NCI-H748 (cell line): Measurements from ENCODE around the gene CACNA1C.
A peak's percentile ranks its signal among the peaks of the same experiment; 100 is the strongest.

ENCODE experiments used
- DNase-seq: peaks from one replicate; lab custom pipeline; 2025; ENCODE audit not compliant: unreplicated experiment; lab: John Stamatoyannopoulos, UW

The CACNA1C gene

DNA sequence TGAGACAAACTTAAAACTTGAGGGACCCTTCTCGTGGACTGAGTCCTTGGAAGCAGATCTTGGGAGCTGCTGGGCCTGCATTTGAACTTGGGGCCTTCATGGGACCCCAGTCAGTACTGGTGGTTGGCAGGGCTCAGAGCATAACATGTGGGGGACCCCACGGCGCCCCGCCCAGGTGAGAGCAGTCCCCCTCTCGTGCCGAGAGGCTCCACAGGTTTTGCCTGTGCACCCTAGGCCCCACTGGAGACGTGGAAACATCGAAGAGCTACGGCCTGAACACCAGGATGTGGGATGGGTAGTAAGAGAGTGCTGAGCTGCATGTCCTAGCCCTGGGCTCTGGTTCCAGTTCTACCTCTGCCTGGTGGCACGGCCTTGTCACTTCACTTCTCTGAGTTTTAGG, 84.1 kb downstream of the CACNA1C start:
- DNase-seq = no peak

DNA sequence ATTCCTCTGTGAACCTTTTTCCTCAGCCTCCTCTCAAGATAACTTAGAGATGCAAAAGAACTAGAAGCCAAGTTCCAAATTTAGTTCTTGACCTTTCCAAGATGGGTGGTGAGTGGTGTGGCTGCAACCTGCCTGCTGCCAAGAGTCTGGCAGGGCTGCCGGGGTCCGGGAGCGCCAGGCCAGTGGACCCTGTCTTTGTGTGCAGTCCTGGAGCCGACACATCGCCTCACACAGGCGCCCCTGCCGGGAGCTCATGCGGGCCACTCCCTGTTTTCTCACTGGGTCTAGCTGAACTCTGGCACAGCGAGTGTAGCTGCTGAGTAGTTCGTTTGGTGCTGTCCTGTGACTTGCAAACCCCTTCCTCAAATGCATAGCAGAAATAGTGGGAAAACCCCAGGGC, 84.9 kb downstream of the CACNA1C start:
- no peak for DNase-seq

DNA sequence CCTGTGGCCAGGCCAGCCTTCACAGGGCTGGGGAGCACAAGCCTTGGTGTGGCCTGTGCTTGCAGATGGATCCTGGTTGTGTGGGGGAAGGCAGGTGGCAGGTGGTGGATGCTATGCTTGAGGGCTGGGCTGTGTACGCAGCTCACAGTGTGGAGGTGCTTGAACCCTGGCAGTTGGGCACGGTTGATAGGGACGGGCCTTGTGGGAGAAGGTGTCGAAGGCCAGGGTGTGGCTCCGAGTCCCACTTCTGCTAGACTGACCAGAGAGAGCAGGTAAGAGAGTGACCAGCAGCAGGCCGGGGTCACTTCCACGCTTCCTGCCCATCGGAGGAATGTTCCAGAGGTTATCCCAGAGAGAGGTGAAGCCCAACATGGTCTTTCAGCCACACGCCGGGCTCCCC, 85.5 kb downstream of the CACNA1C start:
- no peak for DNase-seq

DNA sequence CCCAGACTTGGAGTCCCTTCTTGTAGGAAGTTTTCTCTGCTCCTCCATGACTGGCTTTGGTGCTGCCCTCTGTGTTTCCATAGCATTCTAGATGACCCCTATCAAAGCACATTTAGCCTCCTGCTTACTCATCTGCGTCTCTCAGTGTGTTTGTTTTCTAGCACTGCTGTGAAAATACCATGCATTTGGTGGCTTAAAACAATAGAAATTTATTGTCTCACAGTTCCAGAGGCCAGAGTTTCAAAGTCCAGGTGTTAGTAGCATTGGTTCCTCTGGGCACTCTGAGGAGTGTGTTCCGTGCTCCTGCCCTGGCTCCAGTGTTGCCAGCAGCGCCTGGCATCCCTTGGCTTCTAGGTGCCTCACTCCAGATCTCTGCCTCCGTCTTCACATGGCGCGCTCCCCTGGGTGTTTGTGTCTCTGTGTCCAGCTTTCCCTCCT, 86.1 kb downstream of the CACNA1C start:
- DNase-seq = no peak

DNA sequence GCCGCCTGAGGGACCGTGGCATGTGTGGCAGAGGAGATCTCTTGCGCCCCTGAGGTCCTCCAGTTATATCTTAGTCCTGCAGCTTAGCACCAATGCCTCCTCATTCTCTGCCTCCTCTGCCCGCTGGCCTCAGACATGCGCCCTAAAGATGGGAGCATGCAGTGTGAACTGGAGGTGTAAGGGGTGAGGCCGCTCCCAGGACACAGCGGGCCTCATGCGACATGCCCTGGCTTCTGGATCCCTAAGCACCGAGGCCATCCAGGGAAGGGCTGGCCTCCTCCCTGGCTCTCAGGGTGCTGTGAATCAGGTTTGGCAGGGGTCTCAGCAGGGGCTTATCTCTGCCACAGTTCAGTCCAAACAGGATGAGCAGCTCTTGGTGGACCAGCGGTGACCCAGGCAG, 86.9 kb downstream of the CACNA1C start:
- no peak for DNase-seq

DNA sequence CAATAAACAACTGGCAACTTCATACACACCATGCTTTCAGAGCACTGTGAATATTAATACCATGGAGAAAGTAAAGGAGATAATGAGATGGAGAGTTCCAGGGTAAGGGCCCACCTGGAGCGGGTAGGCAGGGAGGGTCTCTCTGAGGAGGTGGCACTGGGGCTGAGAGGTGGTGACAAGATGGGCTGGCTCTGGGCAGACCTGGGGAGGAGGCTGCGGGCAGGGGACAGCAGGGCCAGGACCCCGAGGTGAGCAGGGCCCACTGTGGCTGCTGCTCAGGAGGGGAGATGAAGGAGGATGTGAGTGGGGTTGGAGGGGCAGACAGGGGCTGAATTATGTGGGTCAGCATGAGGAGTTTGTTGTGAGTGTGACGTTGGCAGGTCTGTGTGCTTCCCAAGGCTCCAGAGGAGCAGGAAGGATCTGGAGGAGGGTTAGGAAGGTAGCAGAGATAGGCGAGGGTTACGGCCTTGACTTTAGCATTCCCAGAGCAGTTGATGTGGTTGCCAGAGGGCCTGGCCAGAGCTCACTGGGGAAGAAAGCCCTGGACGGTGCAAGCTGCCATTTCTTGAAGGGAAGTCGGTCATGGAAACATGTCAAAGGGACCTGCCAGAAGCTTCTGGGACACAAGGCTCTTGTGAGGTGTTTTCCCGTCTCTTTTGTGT, 88.2 kb downstream of the CACNA1C start:
- no peak for DNase-seq

DNA sequence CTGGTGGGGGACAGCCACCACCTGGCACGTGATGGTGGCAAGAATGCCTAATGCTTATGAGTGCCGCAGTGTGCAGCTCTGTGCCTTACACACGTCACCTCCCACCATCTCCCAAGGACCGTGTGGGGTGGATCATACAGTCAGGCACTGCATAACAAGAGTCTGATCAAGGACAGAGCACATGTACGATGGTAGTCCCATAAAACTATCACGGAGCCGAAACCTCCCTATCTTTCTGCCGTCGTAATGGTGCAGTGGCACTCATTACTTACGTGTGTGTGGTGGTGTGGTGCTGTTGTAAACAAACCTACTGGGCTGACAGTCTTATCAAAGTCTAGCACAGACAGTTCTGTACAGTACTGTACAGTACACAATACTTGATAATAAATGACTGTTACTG, 89.3 kb downstream of the CACNA1C start:
- DNase-seq = no peak

DNA sequence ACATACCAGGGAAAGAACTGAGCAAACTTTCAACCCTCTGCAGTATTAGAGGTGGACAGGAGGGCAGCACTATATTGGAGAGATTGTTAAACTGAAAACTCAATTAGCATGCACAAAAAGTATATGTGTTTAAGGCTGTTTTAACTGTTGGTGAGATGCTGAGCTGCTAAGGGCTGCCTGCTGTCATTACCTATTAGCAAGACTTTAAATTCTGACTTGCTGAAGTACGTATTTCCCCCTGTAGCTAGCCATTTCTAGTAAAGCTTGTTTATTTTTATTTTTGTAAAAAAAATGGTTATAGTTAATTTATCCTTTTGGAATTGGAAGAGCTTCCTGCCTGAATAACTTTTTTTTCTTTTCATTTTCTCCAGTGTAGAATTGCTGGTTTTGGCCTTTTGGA, 92.2 kb downstream of the CACNA1C start:
- no peak for DNase-seq

DNA sequence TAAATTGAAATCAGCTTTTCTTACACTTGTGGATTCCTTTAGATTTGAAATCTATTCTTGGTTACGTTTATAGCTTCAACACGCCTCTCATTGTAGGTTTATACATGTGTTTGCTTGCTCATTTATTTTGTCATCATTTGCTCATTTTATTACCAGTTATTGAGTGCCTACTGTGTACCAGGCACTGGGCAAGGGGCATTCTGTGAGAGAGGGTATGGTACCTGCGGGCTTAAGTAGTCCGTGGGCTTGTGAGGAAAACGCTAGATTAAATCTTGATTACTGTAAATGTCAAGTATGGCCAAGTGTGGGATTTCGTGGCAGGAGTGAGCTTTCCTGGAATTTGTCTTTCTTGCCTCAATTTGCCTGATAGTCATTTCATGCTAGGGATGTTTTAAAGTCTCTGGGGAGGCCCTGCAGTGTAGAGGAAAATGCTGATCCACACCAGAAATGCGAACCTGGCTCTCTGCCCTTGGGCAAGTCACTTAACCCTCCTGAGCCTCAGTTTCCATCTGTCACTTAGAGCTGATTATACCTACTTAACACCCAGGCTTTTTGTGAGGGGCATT, 92.7 kb downstream of the CACNA1C start:
- DNase-seq = peak; percentile 57

DNA sequence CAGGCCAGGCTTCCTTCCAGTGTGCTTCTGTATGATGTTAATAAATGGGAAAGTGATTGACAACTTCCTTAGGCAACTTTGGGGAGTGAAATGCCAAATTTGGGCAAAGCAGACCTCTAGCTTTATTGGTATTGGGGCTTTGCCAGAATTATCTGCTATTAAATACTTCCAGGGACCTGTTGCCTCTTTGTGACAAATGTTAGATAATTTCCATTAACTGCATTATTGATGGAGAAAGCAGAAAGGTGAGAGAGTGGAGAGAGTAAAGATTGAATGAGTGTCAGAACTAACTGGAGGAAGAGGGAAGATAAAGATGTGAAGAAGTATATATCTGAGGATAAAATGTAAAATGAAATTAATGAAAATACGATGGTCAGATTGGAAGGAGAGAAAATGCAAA, 94.5 kb downstream of the CACNA1C start:
- DNase-seq = no peak

DNA sequence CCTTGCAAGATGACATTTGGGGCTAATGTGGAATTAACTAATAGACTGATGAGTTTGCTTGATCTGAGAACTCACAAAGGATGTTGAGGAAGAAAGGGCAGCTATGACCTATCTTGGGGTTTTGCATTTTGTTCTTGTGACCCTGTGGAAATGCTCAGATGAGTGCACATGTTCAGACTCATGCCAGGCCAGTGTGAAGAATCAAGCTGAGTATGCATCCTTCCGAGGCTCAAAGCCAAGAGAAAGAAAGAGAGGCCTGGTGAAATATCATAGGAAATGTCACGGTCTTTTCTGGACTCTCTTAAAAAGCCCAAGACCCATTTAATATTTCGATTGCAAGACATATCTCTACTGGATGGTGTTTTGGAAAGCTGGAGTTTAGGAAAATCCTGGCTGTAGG, 96.3 kb downstream of the CACNA1C start:
- no peak for DNase-seq

DNA sequence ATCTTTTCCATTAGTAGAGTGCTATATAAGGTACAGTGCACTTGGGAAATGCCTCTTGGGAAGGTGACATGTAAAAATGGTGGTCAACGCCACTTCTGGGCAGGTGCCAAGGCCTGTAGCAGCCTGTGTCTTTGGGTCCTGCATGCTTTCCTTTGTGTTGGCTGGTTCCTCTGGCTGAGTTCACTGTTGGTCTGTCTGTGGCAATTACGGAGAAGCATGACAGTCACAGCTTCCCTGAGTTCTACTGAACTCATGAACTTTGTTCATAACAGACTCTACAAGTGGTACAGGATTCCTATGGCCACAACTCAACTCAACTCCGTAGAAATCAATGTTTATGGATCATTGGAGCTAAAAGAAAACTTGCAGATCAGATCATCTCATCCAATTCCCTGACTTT, 98.0 kb downstream of the CACNA1C start:
- no peak for DNase-seq

DNA sequence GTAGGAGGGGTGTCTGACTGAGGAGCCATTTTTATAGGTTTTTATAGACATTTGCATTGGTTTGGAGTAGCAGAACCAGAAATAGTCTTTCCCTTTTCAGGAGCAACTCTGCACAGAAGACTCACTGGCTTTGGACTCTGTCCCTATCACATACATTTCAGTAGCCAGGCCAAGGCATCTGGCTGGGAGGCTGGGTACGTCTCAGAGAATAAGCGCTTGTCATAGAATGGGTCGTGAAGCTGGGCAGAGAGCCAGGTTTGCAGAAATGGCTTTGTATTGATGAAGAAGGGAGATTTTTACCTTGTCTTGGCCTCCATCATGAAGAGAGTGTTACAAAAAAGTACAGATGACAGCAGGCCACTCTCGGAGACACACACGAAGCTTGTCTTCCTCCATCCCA, 98.6 kb downstream of the CACNA1C start:
- DNase-seq = peak; percentile 2

DNA sequence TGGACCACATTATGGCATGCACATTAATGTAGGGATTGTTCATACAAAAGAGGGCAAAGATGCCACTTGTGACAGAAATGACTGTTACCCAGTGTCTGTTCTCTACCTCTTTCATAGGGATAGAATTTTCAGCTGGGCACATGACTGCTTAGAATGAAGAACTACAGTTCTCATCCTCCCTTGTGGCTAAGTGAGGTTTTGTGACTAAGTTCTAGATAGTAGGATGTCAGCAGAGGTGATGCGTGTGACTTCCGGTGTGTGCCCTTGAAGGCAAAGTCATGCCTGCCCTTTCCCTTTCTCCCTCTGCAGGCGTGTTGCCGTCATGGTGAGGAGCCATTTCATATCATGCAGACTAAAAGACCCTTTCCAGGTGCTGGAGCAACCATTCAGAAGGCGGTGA, 99.3 kb downstream of the CACNA1C start:
- DNase-seq = no peak

DNA sequence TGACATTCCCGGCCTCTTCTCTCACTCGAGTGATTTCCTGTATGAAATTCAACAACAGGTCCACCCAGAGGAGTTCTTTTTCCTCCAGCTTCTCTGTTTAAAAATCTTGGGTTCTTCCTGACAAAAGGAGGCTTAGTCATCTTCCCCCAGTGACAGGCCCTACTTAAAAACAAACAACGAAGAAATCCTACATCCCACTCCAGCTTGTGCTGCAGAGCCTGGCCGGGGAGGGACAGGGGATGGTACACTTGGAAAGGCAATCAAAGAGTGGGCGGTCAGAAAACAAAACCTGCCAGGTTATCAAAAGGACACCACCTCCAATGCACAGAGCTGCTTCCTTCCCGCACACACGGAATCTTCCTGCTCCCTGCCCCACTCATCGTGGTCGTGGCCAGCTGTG, 101.3 kb downstream of the CACNA1C start:
- no peak for DNase-seq

DNA sequence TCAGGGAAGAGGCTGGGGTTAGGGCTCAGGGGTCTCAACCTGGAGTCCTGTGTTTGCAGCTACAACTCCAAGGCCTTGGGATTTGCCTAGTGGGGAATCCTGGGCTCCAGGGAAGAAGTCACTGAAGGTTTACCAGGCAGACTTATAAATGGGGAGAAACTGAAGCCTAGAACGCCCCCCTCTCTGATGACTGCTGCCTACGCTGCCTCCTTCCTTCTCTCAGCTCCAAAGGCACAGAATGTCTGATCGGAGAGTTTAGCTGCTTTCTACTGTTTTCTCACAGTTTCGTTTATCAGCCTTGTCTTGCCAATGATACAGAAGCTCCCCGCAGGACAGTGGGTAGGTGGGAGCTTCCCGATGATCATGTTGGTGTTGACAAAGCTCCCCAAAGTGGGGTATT, 101.7 kb downstream of the CACNA1C start:
- DNase-seq = no peak

DNA sequence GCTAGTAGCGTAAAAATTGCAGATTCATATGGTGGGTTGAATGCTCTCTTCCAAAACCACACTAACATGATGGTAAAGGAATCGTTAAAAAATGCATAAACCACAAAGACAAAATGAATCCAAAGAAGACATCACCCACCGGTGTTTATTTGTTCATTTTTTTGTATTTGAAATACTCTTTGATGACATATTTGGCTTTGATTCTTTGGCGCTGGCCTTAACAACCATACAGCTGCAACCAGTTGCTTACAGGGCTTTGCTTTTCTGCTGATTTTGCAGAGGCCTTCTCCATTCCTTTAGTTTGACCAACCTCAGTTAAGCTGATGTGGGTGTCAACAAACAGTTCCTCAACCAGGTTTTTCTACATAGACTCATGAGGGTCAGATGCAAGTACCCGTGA, 103.5 kb downstream of the CACNA1C start:
- DNase-seq = no peak

DNA sequence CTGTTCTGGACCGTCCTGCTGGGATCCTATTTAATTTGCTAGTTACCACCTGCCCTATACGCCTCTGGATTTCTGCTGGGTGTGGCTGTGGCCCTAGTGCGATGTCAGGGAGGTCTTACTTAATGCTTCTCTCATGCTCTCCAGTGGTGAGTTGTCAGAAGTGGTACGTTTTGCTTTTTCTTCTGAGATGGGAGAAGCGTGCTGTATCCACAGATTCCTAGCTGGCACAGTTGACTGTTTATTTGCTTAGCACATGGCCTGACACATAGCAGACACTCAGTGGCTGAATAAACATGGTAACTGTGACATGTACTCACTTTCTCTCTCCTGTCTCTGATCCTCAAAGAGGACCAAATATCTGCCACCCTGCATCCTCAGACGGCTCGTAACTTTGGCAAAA, 107.3 kb downstream of the CACNA1C start:
- DNase-seq = peak; percentile 96

DNA sequence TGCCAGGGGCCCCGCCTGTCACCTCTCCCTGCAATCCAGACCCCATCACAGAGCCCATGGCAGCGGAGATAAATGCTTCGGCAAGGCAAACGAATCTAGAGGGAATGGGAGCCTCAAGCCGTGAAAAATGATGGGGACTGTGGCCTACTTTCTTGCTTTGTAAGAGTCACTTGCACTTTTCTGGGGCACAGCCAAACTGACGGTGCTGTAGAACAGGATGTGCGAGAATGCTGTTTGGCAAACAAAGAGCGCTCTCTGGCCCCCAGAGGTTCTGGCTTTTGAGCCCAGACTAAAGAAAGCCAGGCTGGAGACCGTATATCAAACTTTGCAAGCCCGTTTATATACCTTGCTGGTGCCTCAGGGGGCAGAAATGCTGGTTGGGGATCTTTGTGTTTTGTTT, 108.7 kb downstream of the CACNA1C start:
- no peak for DNase-seq

DNA sequence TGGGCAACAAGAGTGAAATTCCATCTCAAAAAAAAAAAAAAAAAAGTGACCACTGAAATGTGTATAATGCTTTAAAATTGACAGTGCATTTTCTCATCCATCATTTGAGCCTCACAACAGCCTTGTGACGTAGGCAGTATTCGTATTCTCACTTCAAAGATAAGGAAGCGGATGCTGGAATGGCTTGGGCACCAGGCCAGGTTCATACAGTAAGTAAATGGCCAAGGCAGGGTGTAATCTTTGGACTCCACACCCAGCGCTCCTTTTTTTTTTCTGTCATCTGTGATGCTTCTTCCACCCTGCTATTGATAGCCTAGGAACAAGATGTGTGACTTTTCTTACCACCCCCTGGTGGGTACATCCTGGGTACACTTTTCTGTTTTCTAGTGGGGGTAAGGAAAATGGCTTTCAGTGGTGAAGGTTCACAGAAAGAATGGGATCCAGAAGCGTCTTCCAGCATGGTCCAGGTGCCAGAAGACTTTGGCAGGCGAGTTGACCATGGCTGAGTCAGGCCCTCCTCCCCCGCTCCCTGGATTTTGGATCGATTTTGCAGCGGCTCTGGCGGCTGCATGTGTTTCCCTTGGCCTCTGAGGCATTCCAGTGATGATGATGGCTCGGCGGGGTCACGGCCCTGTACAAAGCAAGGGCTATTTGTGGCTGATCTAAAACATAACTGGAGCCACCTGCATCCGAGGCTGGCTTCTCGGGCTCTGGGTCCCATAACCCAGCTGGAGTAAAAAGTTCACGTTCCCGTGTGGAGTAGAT, 110.6 kb downstream of the CACNA1C start:
- no peak for DNase-seq

DNA sequence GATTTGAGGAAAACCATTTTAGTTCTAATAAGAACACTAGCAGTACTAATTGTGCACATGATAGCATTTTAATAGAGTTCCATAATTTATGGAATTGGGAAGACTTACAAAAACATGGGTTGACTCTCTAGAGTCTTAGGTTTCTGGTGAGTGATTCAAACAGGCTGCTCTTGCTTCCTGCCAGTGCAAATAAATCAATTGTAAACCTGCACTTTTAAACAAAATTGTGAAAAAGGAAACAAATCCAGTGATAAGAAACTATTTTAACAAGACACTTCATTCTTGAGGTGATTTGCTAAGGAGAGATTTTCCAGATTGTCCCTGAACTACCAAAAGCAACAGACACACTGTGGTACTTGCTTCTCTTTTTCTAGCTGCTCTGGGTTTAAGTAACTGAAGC, 112.2 kb downstream of the CACNA1C start:
- DNase-seq = no peak

DNA sequence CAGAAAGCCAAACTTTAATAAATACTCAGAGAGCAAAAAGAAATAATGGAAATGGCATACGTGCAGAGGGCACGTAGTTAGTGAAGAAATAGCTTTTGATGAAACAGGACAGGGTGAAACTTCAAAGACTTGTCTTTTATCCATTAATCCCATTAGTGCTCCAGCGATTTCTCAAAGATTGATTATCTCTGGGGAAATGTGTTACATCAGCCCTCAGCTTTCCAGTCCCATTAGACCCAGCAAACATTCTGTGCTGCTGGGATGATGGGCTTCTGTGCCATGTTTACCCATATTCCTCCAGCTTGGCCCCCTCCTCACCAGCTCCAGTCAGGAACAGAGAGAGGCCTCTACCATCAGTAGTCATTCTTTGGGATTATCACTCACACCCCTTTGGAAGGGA, 113.1 kb downstream of the CACNA1C start:
- DNase-seq = no peak

DNA sequence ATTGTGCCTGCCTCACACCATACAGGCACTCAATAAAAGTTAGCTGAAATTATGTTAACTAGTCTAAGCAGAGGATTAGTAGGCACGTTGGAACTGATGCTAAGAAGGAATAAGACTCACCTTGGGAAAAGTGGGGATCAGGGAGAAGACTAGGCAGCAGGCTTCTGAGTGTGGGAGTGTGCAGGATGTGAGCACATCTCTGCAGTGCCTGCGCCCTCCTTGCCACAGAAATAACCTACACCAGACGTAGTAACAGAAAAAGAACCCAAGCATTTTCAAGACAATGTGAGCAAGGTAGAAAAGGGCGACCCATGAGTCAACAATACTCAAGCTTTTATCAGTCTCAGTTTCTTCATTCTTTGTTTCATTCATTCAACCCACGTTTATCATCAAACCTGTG, 113.9 kb downstream of the CACNA1C start:
- no peak for DNase-seq
